ENCODE data around the gene TMUB1. TPM values are rescaled to one million over a fixed set of nuclear protein-coding genes. Genes with fewer than 3 reads are reported as not detected.
A peak's percentile ranks its signal among the peaks of the same experiment; 100 is the strongest.

The TMUB1 gene
- total and polyA plus RNA-seq, 9 of the 15 experiments (the other 6 are each of a cell fraction or from before 2014, with no cell fraction given), result 0.14 to 241 (median 74.1) TPM

DNA sequence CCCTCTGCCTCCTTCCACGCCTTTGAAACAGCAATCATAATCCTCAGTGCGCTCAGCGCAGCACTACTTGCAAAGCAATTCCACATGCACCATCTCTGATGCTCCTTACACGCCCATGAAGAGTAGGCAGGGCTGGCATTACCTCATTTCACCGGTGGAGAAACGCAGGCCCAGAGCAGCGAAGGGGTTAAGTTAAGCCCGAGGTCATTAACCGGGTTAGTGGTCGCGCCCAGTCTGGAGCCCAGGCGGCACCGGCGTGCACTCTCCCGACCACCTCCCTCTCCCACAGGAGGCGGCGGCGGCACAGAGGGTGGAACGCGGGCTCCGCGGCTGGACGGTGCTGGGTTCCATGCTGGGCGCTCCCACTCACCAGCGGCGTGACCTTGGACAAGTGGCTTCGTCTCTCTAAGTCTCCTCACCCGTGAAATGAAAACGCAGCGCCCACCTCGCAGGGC, 3.2 kb downstream of the TMUB1 start (continued):
- TF ChIP-seq, protein P1, sequence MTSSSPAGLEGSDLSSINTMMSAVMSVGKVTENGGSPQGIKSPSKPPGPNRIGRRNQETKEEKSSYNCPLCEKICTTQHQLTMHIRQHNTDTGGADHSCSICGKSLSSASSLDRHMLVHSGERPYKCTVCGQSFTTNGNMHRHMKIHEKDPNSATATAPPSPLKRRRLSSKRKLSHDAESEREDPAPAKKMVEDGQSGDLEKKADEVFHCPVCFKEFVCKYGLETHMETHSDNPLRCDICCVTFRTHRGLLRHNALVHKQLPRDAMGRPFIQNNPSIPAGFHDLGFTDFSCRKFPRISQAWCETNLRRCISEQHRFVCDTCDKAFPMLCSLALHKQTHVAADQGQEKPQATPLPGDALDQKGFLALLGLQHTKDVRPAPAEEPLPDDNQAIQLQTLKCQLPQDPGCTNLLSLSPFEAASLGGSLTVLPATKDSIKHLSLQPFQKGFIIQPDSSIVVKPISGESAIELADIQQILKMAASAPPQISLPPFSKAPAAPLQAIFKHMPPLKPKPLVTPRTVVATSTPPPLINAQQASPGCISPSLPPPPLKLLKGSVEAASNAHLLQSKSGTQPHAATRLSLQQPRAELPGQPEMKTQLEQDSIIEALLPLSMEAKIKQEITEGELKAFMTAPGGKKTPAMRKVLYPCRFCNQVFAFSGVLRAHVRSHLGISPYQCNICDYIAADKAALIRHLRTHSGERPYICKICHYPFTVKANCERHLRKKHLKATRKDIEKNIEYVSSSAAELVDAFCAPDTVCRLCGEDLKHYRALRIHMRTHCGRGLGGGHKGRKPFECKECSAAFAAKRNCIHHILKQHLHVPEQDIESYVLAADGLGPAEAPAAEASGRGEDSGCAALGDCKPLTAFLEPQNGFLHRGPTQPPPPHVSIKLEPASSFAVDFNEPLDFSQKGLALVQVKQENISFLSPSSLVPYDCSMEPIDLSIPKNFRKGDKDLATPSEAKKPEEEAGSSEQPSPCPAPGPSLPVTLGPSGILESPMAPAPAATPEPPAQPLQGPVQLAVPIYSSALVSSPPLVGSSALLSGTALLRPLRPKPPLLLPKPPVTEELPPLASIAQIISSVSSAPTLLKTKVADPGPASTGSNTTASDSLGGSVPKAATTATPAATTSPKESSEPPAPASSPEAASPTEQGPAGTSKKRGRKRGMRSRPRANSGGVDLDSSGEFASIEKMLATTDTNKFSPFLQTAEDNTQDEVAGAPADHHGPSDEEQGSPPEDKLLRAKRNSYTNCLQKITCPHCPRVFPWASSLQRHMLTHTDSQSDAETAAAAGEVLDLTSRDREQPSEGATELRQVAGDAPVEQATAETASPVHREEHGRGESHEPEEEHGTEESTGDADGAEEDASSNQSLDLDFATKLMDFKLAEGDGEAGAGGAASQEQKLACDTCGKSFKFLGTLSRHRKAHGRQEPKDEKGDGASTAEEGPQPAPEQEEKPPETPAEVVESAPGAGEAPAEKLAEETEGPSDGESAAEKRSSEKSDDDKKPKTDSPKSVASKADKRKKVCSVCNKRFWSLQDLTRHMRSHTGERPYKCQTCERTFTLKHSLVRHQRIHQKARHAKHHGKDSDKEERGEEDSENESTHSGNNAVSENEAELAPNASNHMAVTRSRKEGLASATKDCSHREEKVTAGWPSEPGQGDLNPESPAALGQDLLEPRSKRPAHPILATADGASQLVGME (CRISPR knock-in tag; IDR thresholded peaks at IDR 0.05), result 0 out of 2 replicates have a peak, but pooled peaks have one; percentile 64
- no peak for TF ChIP-seq STAT5A (IDR thresholded peaks at IDR 0.05; ENCODE audit: borderline replicate concordance, low read length)
- TF ChIP-seq, protein P2, sequence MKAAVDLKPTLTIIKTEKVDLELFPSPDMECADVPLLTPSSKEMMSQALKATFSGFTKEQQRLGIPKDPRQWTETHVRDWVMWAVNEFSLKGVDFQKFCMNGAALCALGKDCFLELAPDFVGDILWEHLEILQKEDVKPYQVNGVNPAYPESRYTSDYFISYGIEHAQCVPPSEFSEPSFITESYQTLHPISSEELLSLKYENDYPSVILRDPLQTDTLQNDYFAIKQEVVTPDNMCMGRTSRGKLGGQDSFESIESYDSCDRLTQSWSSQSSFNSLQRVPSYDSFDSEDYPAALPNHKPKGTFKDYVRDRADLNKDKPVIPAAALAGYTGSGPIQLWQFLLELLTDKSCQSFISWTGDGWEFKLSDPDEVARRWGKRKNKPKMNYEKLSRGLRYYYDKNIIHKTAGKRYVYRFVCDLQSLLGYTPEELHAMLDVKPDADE (conservative IDR thresholded peaks at IDR 0.05; ENCODE audit: control insufficient read depth, low read depth, low read length), result 0 out of 2 replicates have a peak, but pooled peaks have one; percentile 23
- TF ChIP-seq DACH1 (IDR thresholded peaks at IDR 0.05; ENCODE audit: partially characterized antibody), result no peak
- no peak for TF ChIP-seq GATAD2A (IDR thresholded peaks at IDR 0.05)
- no peak for TF ChIP-seq NR2F6 (CRISPR knock-in tag; IDR thresholded peaks at IDR 0.05)
- no peak for TF ChIP-seq CREM (IDR thresholded peaks at IDR 0.05; ENCODE audit: low read depth)
- TF ChIP-seq CCNT2 (IDR thresholded peaks at IDR 0.05; ENCODE audit: borderline replicate concordance, extremely low read depth, insufficient read length, low read depth, low read length), result no peak
- TF ChIP-seq, protein P3, sequence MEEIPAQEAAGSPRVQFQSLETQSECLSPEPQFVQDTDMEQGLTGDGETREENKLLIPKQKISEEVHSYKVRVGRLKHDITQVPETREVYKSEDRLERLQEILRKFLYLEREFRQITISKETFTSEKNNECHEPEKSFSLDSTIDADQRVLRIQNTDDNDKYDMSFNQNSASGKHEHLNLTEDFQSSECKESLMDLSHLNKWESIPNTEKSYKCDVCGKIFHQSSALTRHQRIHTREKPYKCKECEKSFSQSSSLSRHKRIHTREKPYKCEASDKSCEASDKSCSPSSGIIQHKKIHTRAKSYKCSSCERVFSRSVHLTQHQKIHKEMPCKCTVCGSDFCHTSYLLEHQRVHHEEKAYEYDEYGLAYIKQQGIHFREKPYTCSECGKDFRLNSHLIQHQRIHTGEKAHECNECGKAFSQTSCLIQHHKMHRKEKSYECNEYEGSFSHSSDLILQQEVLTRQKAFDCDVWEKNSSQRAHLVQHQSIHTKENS (CRISPR knock-in tag; IDR thresholded peaks at IDR 0.05), result no peak
- no peak for TF ChIP-seq GABPB2 (CRISPR knock-in tag; conservative IDR thresholded peaks at IDR 0.05)
- no peak for TF ChIP-seq HMG20B (CRISPR knock-in tag; IDR thresholded peaks at IDR 0.05)
- no peak for TF ChIP-seq ZNF76 (CRISPR knock-in tag; IDR thresholded peaks at IDR 0.05; ENCODE audit: borderline replicate concordance)
- TF ChIP-seq CXXC5 (CRISPR knock-in tag; IDR thresholded peaks at IDR 0.05), result no peak
- no peak for TF ChIP-seq MEF2D (tag; conservative IDR thresholded peaks at IDR 0.05; ENCODE audit: low read depth)
- no peak for TF ChIP-seq ZNF274 (IDR thresholded peaks at IDR 0.05; ENCODE audit: borderline replicate concordance, low read depth, low read length)
- no peak for TF ChIP-seq SAFB2 (IDR thresholded peaks at IDR 0.05; ENCODE audit: borderline replicate concordance, low read depth, low read length, severe bottlenecking)
- TF ChIP-seq, protein P4, sequence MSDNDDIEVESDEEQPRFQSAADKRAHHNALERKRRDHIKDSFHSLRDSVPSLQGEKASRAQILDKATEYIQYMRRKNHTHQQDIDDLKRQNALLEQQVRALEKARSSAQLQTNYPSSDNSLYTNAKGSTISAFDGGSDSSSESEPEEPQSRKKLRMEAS (CRISPR knock-in tag; IDR thresholded peaks at IDR 0.05), result peak; percentile 57

Data from K562 (cell line).